HEK293 (cell line): ENCODE data around the gene RXFP4.

ENCODE experiments used
- CTCF ChIA-PET: fragments of 350-600 bp; formaldehyde crosslinking; extraction: SDS; loops from one replicate; lab custom pipeline; 2021; ENCODE audit warnings: antibody characterized with exemption; lab: Yijun Ruan, JAX
- POLR2A ChIA-PET: fragments of 300-600 bp; formaldehyde crosslinking; extraction: SDS; loops from one replicate; lab custom pipeline; 2020; ENCODE audit warnings: antibody characterized with exemption, inconsistent platforms; lab: Yijun Ruan, JAX
- H3K27ac ChIP-seq: fragments of 200-500 bp; sonication (Bioruptor generic); 2 replicates; pipeline ENCODE4 v1.5.1; 2014; ENCODE audit warnings: low read depth, low read length, control low read depth, inconsistent platforms; ENCODE audit errors: extremely low read depth
- H3K36me3 ChIP-seq, 2 experiments: fragments of 200-500 bp in 1 of 2; sonication (Bioruptor generic) in 1 of 2; 1 replicate in 1 of 2; 2 replicates in 1 of 2; pipeline ENCODE4 v1.5.1; 2014 to 2017; ENCODE audit warnings: inconsistent platforms in 2 of 2, low read length in 2 of 2; ENCODE audit not compliant: control insufficient read depth in 2 of 2, insufficient read depth in 1 of 2
- H3K4me1 ChIP-seq: fragments of 200-500 bp; sonication (Bioruptor generic); 2 replicates; pipeline ENCODE4 v1.5.1; 2014; ENCODE audit warnings: mild to moderate bottlenecking, low read length, inconsistent platforms; ENCODE audit not compliant: control insufficient read depth, insufficient read depth
- H3K4me3 ChIP-seq: 2 replicates; pipeline ENCODE4 v1.5.1; 2011; ENCODE audit warnings: low read depth, mild to moderate bottlenecking, control low read depth, low read length, moderate library complexity
- H3K9me3 ChIP-seq: fragments of 200-500 bp; sonication (Bioruptor generic); 2 replicates; pipeline ENCODE4 v1.5.1; 2014; ENCODE audit warnings: low read depth, low read length, inconsistent platforms; ENCODE audit not compliant: control insufficient read depth, insufficient read depth
- KLF8 ChIP-seq: fragments of 450-650 bp; formaldehyde crosslinking; IDR thresholded peaks from 2 replicates; pipeline ENCODE4 v1.5.1; 2016; ENCODE audit warnings: missing biosample characterization, missing genetic modification characterization
- SP3 ChIP-seq: fragments of 450-650 bp; formaldehyde crosslinking; IDR thresholded peaks from 2 replicates; pipeline ENCODE4 v1.5.1; 2016; ENCODE audit warnings: missing biosample characterization, missing genetic modification characterization
- ZBTB17 ChIP-seq: fragments of 450-650 bp; formaldehyde crosslinking; IDR thresholded peaks from 2 replicates; pipeline ENCODE4 v1.5.1; 2016; ENCODE audit warnings: missing biosample characterization, missing genetic modification characterization
- ZBTB20 ChIP-seq: fragments of 450-650 bp; formaldehyde crosslinking; IDR thresholded peaks from 2 replicates; pipeline ENCODE4 v1.5.1; 2016; ENCODE audit warnings: missing biosample characterization, missing genetic modification characterization
- ZBTB21 ChIP-seq: fragments of 450-650 bp; formaldehyde crosslinking; IDR thresholded peaks from 2 replicates; pipeline ENCODE4 v1.5.1; 2017; ENCODE audit warnings: missing biosample characterization, missing genetic modification characterization
- ZBTB6 ChIP-seq: fragments of 450-650 bp; formaldehyde crosslinking; IDR thresholded peaks from 2 replicates; pipeline ENCODE4 v1.5.1; 2017; ENCODE audit warnings: missing biosample characterization, missing genetic modification characterization
- ZBTB8A ChIP-seq: fragments of 450-650 bp; formaldehyde crosslinking; IDR thresholded peaks from 2 replicates; pipeline ENCODE4 v1.5.1; 2016; ENCODE audit warnings: missing biosample characterization, missing genetic modification characterization
- ZNF221 ChIP-seq: fragments of 450-650 bp; formaldehyde crosslinking; IDR thresholded peaks from 2 replicates; pipeline ENCODE4 v1.5.1; 2017; ENCODE audit warnings: missing biosample characterization, missing genetic modification characterization, borderline replicate concordance
- ZNF514 ChIP-seq: fragments of 450-650 bp; formaldehyde crosslinking; IDR thresholded peaks from 2 replicates; pipeline ENCODE4 v1.5.1; 2016; ENCODE audit warnings: missing biosample characterization, missing genetic modification characterization
- ZNF600 ChIP-seq: fragments of 450-650 bp; formaldehyde crosslinking; IDR thresholded peaks from 2 replicates; pipeline ENCODE4 v1.5.1; 2016; ENCODE audit warnings: missing biosample characterization, missing genetic modification characterization
- ZNF670 ChIP-seq: fragments of 450-650 bp; formaldehyde crosslinking; IDR thresholded peaks from 2 replicates; pipeline ENCODE4 v1.5.1; 2016; ENCODE audit warnings: missing biosample characterization, missing genetic modification characterization, low read depth
- ZNF747 ChIP-seq: fragments of 450-650 bp; formaldehyde crosslinking; IDR thresholded peaks from 2 replicates; pipeline ENCODE4 v1.5.1; 2016; ENCODE audit warnings: missing biosample characterization, missing genetic modification characterization
- ZXDB ChIP-seq: fragments of 450-650 bp; formaldehyde crosslinking; IDR thresholded peaks from 2 replicates; pipeline ENCODE4 v1.5.1; 2016; ENCODE audit warnings: missing biosample characterization, missing genetic modification characterization
- TF ChIP-seq, protein P1 (sequence below): fragments of 450-650 bp; formaldehyde crosslinking; IDR thresholded peaks from 2 replicates; pipeline ENCODE4 v1.5.1; 2016; ENCODE audit warnings: missing biosample characterization, missing genetic modification characterization
- TF ChIP-seq, protein P2 (sequence below): fragments of 450-650 bp; formaldehyde crosslinking; IDR thresholded peaks from 2 replicates; pipeline ENCODE4 v1.5.1; 2016; ENCODE audit warnings: missing biosample characterization, missing genetic modification characterization
- TF ChIP-seq, protein P3 (sequence below): fragments of 450-650 bp; formaldehyde crosslinking; IDR thresholded peaks from 2 replicates; pipeline ENCODE4 v1.5.1; 2016; ENCODE audit warnings: missing biosample characterization, missing genetic modification characterization

RXFP4 gene

DNA sequence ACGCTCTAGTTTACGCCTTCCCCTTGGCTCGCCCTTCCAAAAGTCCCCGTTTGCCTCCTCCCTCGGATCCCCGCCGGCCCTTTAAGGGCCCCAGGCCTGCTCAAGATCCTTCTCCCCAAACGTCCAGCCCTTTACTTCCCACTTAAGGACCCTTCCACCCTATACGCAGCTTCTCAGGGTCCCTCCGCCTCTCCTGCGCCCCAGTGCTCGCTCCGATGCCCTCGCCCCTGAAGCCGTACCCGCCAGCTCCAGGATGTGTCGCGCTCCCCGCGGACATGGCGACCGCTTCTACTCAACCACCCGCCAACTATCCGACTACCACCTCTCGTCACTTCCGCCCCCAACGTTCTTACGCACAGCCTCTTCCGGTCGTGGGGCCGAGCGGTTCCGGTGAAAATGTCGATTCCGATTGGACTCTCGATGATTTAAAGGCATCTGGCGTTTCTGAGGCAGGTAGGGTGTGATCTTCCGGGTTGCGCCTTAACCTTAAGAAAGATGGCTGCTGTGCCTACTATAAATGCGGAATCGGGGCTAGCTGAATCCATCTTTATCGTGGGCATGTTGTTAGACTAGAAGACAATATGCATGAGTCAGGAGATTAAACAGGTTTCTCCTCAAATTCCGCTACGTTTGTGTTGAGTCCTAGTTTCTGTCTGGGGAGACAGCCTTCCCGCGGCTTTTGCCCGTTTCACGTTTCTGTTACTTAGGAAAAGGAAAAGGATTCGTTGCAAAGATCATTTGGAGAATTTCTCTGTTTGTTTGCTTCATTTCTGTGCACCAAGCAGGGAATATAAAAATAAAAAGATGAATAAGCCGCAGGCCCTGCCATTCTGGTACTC lies 7.1 kb upstream of the RXFP4 start, which contains the start of gene KHDC4 (continued):
- TF ChIP-seq, protein P1, sequence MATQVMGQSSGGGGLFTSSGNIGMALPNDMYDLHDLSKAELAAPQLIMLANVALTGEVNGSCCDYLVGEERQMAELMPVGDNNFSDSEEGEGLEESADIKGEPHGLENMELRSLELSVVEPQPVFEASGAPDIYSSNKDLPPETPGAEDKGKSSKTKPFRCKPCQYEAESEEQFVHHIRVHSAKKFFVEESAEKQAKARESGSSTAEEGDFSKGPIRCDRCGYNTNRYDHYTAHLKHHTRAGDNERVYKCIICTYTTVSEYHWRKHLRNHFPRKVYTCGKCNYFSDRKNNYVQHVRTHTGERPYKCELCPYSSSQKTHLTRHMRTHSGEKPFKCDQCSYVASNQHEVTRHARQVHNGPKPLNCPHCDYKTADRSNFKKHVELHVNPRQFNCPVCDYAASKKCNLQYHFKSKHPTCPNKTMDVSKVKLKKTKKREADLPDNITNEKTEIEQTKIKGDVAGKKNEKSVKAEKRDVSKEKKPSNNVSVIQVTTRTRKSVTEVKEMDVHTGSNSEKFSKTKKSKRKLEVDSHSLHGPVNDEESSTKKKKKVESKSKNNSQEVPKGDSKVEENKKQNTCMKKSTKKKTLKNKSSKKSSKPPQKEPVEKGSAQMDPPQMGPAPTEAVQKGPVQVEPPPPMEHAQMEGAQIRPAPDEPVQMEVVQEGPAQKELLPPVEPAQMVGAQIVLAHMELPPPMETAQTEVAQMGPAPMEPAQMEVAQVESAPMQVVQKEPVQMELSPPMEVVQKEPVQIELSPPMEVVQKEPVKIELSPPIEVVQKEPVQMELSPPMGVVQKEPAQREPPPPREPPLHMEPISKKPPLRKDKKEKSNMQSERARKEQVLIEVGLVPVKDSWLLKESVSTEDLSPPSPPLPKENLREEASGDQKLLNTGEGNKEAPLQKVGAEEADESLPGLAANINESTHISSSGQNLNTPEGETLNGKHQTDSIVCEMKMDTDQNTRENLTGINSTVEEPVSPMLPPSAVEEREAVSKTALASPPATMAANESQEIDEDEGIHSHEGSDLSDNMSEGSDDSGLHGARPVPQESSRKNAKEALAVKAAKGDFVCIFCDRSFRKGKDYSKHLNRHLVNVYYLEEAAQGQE (tag by site-specific recombination), result 0 out of 2 replicates have a peak, but pooled peaks have one; percentile 37
- TF ChIP-seq ZNF514 (tag by site-specific recombination) (no peak), SP3 (tag by site-specific recombination) (peak; percentile 89), ZBTB17 (peak; percentile 98), ZNF221 (tag by site-specific recombination) (no peak), ZXDB (tag by site-specific recombination) (peak; percentile 95), ZBTB8A (tag by site-specific recombination) (peak; percentile 50; the same call in 1 of the 2 replicates), KLF8 (tag by site-specific recombination) (peak; percentile 70), ZNF670 (tag by site-specific recombination) (no peak), ZBTB21 (tag by site-specific recombination) (peak; percentile 70)
- TF ChIP-seq, protein P2, sequence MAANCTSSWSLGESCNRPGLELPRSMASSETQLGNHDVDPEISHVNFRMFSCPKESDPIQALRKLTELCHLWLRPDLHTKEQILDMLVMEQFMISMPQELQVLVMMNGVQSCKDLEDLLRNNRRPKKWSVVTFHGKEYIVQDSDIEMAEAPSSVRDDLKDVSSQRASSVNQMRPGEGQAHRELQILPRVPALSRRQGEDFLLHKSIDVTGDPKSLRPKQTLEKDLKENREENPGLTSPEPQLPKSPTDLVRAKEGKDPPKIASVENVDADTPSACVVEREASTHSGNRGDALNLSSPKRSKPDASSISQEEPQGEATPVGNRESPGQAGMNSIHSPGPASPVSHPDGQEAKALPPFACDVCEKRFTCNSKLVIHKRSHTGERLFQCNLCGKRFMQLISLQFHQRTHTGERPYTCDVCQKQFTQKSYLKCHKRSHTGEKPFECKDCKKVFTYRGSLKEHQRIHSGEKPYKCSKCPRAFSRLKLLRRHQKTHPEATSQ, result peak; percentile 70; the same call in 1 of the 2 replicates
- TF ChIP-seq, all 188 proteins: peak for 77

DNA sequence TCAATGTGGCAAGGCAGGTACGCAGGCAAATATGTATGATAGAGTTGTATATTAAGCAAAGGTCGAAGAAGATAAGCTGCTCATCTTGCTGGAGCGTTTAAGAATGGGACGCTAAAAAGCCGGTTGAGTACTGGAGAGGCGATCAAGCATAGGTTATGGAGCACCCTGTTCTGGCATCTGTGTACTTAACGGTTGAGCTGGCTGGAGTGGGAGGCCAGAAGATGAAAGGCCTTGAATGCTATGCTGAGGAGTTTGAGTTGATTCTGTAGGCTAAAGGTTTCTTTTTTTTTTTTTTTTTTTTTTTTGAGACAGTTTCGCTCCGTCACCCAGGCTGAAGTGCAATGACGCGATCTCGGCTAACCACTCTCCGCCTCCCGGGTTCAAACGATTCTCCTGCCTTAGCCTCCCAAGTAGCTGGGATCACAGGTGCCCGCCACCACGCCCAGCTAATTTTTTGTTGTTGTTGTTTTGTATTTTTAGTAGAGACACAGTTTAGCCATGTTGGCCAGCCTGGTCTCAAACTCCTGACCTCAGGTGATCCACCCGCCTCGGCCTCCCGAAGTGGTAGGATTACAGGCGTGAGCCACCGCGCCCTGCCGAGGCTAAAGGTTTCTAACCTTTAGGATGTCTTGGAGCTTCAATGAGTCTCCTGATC lies 6.4 kb upstream of the RXFP4 start:
- Histone ChIP-seq H3K4me1 (peaks cover 2% of the 10 kb centered on the region), H3K4me3 (peak overlapping the region; percentile 94), H3K36me3 (peaks cover 24 to 38% of the 10 kb centered on the region in 2 experiments; a peak in 2 of 3 replicates), H3K27ac (peak overlapping the region; percentile 81), H3K9me3 (no peaks in the 10 kb centered on the region)
- TF ChIP-seq ZBTB6 (tag by site-specific recombination), result peak; percentile 95
- TF ChIP-seq, protein P3, sequence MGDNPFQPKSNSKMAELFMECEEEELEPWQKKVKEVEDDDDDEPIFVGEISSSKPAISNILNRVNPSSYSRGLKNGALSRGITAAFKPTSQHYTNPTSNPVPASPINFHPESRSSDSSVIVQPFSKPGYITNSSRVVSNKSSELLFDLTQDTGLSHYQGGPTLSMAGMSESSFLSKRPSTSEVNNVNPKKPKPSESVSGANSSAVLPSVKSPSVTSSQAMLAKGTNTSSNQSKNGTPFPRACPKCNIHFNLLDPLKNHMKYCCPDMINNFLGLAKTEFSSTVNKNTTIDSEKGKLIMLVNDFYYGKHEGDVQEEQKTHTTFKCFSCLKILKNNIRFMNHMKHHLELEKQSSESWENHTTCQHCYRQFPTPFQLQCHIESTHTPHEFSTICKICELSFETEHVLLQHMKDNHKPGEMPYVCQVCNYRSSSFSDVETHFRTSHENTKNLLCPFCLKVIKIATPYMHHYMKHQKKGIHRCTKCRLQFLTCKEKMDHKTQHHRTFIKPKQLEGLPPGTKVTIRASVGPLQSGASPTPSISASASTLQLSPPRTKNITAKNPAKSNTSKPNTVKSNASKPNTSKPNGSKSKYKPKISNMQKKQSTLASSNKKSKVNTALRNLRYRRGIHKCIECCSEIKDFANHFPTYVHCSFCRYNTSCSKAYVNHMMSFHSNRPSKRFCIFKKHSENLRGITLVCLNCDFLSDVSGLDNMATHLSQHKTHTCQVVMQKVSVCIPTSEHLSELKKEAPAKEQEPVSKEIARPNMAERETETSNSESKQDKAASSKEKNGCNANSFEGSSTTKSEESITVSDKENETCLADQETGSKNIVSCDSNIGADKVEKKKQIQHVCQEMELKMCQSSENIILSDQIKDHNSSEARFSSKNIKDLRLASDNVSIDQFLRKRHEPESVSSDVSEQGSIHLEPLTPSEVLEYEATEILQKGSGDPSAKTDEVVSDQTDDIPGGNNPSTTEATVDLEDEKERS (tag by site-specific recombination), result 0 out of 2 replicates have a peak, but pooled peaks have one; percentile 41
- TF ChIP-seq ZBTB20 (tag by site-specific recombination), result peak; percentile 15; the same call in 1 of the 2 replicates
- no peak for TF ChIP-seq ZNF747 (tag by site-specific recombination)
- TF ChIP-seq ZNF600 (tag by site-specific recombination), result peak; percentile 98
- ChIA-PET POLR2A (interaction anchor here (1.4 to 3.4 kb wide), 8 partner anchors 10 to 78 kb away, joined by 3 to 28 read pairs (median 10); partner anchors contain the start of genes ARHGEF2 and GON4L), CTCF (interaction anchor here (0.6 to 2.0 kb wide), 8 partner anchors 49 to 403 kb away, joined by 3 to 9 read pairs (median 5); partner anchors contain the start of gene CCT3)
